PFSK-1 (cell line): ENCODE data around the gene FAM53B.

Experiments used
- POLR2AphosphoS5 ChIP-seq: IDR thresholded peaks from 2 replicates; pipeline ENCODE4 v1.6.1; 2012; ENCODE audit warnings: low read depth, mild to moderate bottlenecking, control low read depth, low read length, moderate library complexity
- REST ChIP-seq, 2 experiments: IDR thresholded peaks; 2 replicates each; pipeline versions ENCODE4 v1.6.1 to v1.8.0; 2011 to 2012; ENCODE audit warnings: low read depth in 2 of 2, low read length in 2 of 2, control low read depth in 1 of 2, inconsistent platforms in 1 of 2, mild to moderate bottlenecking in 1 of 2, moderate library complexity in 1 of 2; ENCODE audit not compliant: insufficient read depth in 1 of 2
- TAF1 ChIP-seq: IDR thresholded peaks from 2 replicates; pipeline ENCODE4 v1.6.1; 2012; ENCODE audit warnings: low read length, control low read depth, borderline replicate concordance; ENCODE audit not compliant: insufficient read depth

DNA sequence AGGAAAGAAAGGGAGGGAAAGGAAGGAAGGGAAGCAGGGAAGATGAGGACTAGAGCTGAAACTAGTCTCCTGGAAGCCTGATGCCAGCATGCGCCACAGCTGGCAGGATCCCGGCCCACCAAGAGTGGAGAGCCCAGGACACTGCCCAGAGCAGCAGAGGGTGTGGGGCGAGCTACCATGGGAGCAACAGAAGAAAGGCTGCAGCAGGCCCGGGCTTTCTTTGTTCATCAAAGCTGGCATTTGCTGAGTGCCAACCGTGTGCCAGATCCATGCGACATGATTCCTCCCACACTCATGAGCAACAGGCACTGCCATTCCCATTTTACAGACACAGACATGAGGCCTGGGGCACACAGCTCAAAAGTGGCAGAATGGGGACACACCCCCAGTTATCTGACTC is 68.9 kb downstream of the FAM53B start:
- TF ChIP-seq REST (IDR thresholded peaks at IDR 0.05; ENCODE audit: insufficient read depth in 1 of 2, low read depth in 2 of 2, low read length in 2 of 2) = no peak
- TF ChIP-seq POLR2AphosphoS5 = no peak
- no peak for TF ChIP-seq TAF1
